Neuronal stem cell (in vitro differentiated cells): ENCODE measurements around the gene AIG1.

ENCODE experiments used
- DNase-seq: peaks from one replicate; pipeline ENCODE4 v3.0.0-alpha.2; 2013; ENCODE audit warnings: low spot score
- H2AFZ ChIP-seq: one replicate; pipeline ENCODE4 v1.6.1; 2013; ENCODE audit warnings: mild to moderate bottlenecking, low read length, inconsistent platforms
- H2AK5ac ChIP-seq: 2 replicates; pipeline ENCODE4 v1.6.1; 2013; ENCODE audit warnings: low read depth, mild to moderate bottlenecking, inconsistent platforms, low read length, moderate library complexity, mixed read lengths
- H2BK120ac ChIP-seq: 2 replicates; pipeline ENCODE4 v1.6.1; 2013; ENCODE audit warnings: low read depth, mild to moderate bottlenecking, inconsistent platforms, low read length, moderate library complexity, mixed read lengths
- H2BK12ac ChIP-seq: one replicate; pipeline ENCODE4 v1.6.1; 2013; ENCODE audit warnings: low read length, inconsistent platforms
- H2BK15ac ChIP-seq: 2 replicates; pipeline ENCODE4 v1.6.1; 2013; ENCODE audit warnings: mild to moderate bottlenecking, low read length, inconsistent platforms, mixed read lengths
- H2BK5ac ChIP-seq: one replicate; pipeline ENCODE4 v1.6.1; 2013; ENCODE audit warnings: inconsistent platforms, mild to moderate bottlenecking, low read length, moderate library complexity
- H3K14ac ChIP-seq: one replicate; pipeline ENCODE4 v1.6.1; 2013; ENCODE audit warnings: low read length, inconsistent platforms
- H3K18ac ChIP-seq: 2 replicates; pipeline ENCODE4 v1.6.1; 2013; ENCODE audit warnings: low read length, inconsistent platforms
- H3K23ac ChIP-seq: 2 replicates; pipeline ENCODE4 v1.6.1; 2013; ENCODE audit warnings: low read depth, mild to moderate bottlenecking, mixed read lengths, low read length, inconsistent platforms; ENCODE audit not compliant: poor library complexity
- H3K27ac ChIP-seq: replicated peaks from 3 replicates; pipeline ENCODE4 v1.5.1; 2013; ENCODE audit warnings: low read length, inconsistent platforms
- H3K27me3 ChIP-seq, 3 experiments: 2 replicates each; pipeline ENCODE4 v1.6.1; 2013; ENCODE audit warnings: low read length in 3 of 3, mild to moderate bottlenecking in 2 of 3, inconsistent platforms in 1 of 3, low read depth in 1 of 3, mixed read lengths in 1 of 3, moderate library complexity in 1 of 3; ENCODE audit not compliant: control insufficient read depth in 3 of 3, insufficient read depth in 3 of 3
- H3K36me3 ChIP-seq, 2 donors: replicated peaks in 1 of 2; 2 replicates each; pipeline ENCODE4 v1.6.1; 2013; ENCODE audit warnings: low read length in 2 of 2; ENCODE audit not compliant: control insufficient read depth in 2 of 2, insufficient read depth in 2 of 2
- H3K4ac ChIP-seq: 2 replicates; pipeline ENCODE4 v1.6.1; 2013; ENCODE audit warnings: inconsistent platforms, mild to moderate bottlenecking, low read length, moderate library complexity
- H3K4me1 ChIP-seq, 2 donors: 1 replicate in 1 of 2; 2 replicates in 1 of 2; pipeline ENCODE4 v1.6.1; 2013; ENCODE audit warnings: low read length in 2 of 2, low read depth in 1 of 2; ENCODE audit not compliant: control insufficient read depth in 2 of 2, insufficient read depth in 1 of 2
- H3K4me2 ChIP-seq: one replicate; pipeline ENCODE4 v1.6.1; 2013; ENCODE audit warnings: mild to moderate bottlenecking, low read length, inconsistent platforms; ENCODE audit not compliant: insufficient read depth, poor library complexity, severe bottlenecking
- H3K4me3 ChIP-seq, 2 donors: 2 replicates each; pipeline ENCODE4 v1.5.1; 2013; ENCODE audit warnings: low read length in 2 of 2, mild to moderate bottlenecking in 2 of 2, inconsistent platforms in 1 of 2, moderate library complexity in 1 of 2
- H3K79me1 ChIP-seq: one replicate; pipeline ENCODE4 v1.6.1; 2013; ENCODE audit warnings: low read depth, mild to moderate bottlenecking, inconsistent platforms, low read length, moderate library complexity
- H3K9ac ChIP-seq: one replicate; pipeline ENCODE4 v1.6.1; 2013; ENCODE audit warnings: mild to moderate bottlenecking, low read depth, low read length, inconsistent platforms; ENCODE audit not compliant: poor library complexity
- H3K9me3 ChIP-seq, 2 donors: replicated peaks in 1 of 2; 2 replicates each; pipeline versions ENCODE3 to v1.6.1; 2013; ENCODE audit warnings: low read length in 2 of 2, mild to moderate bottlenecking in 2 of 2, inconsistent platforms in 1 of 2, low read depth in 1 of 2, mixed read lengths in 1 of 2, moderate library complexity in 1 of 2; ENCODE audit not compliant: control insufficient read depth in 2 of 2, insufficient read depth in 1 of 2
- H4K8ac ChIP-seq: one replicate; pipeline ENCODE4 v1.6.1; 2013; ENCODE audit warnings: low read depth, mild to moderate bottlenecking, inconsistent platforms, low read length, moderate library complexity
- H4K91ac ChIP-seq: one replicate; pipeline ENCODE4 v1.6.1; 2013; ENCODE audit warnings: low read length, low read depth, mild to moderate bottlenecking, inconsistent platforms; ENCODE audit not compliant: poor library complexity
- WGBS, 2 donors: extraction: QIAGEN DNeasy Blood & Tissue Kit; methylation state at CpG; one replicate each; pipeline ENCODE4 v1.1.7; 2013; ENCODE audit warnings: missing lambda C conversion rate in 2 of 2, mixed read lengths in 1 of 2; ENCODE audit not compliant: insufficient read length in 2 of 2, insufficient replicate concordance in 1 of 2; ENCODE audit errors: extremely low coverage in 2 of 2; 5-methylcytosine and 5-hydroxymethylcytosine counted together

Gene AIG1

GRCh38 chr6:143090314-143091044 lies 29.8 kb downstream of the AIG1 start:
- Histone ChIP-seq H4K8ac (no peak overlapping the region), H3K9ac (no peak overlapping the region), H3K27ac (no peak overlapping the region), H2AK5ac (no peak overlapping the region), H3K23ac (no peak overlapping the region), H2BK15ac (no peak overlapping the region), H2AFZ (no peak overlapping the region), H3K4ac (no peak overlapping the region), H3K14ac (no peak overlapping the region), H2BK5ac (no peak overlapping the region), H3K4me2 (no peak overlapping the region), H3K18ac (no peak overlapping the region), H2BK12ac (no peak overlapping the region), H3K36me3 (no peaks in the 10 kb centered on the region), H4K91ac (no peak overlapping the region), H3K9me3 (no peaks in the 10 kb centered on the region), H3K4me3 (no peak overlapping the region), H3K4me1 (peaks cover 0 to 2% of the 10 kb centered on the region in 2 donors), H3K27me3 (no peaks in the 10 kb centered on the region), H3K79me1 (no peaks in the 10 kb centered on the region), H2BK120ac (no peak overlapping the region)
- no peak for DNase-seq
- no CpG with 5 or more reads among the region's 3 CpGs for WGBS, 2 donors

GRCh38 chr6:143092768-143093167 lies 32.1 kb downstream of the AIG1 start:
- no peak overlapping the region for H3K4me2 ChIP-seq
- no peak overlapping the region for H2AK5ac ChIP-seq
- H3K79me1 ChIP-seq, result no peaks in the 10 kb centered on the region
- H3K9me3 ChIP-seq, result no peaks in the 10 kb centered on the region
- H3K27ac ChIP-seq, result no peak overlapping the region
- H3K18ac ChIP-seq, result no peak overlapping the region
- WGBS, 2 donors, result no CpG with 5 or more reads among the region's 2 CpGs
- DNase-seq, result no peak
- no peak overlapping the region for H4K8ac ChIP-seq
- no peak overlapping the region for H3K4me3 ChIP-seq
- no peak overlapping the region for H2BK15ac ChIP-seq
- no peak overlapping the region for H3K23ac ChIP-seq
- H2BK120ac ChIP-seq, result no peak overlapping the region
- no peak overlapping the region for H2BK5ac ChIP-seq
- H3K4me1 ChIP-seq, result peaks cover 0 to 2% of the 10 kb centered on the region in 2 donors
- no peak overlapping the region for H3K4ac ChIP-seq
- no peaks in the 10 kb centered on the region for H3K27me3 ChIP-seq
- H3K14ac ChIP-seq, result no peak overlapping the region
- no peak overlapping the region for H4K91ac ChIP-seq
- H2BK12ac ChIP-seq, result no peak overlapping the region
- no peaks in the 10 kb centered on the region for H3K36me3 ChIP-seq
- H3K9ac ChIP-seq, result no peak overlapping the region
- H2AFZ ChIP-seq, result no peak overlapping the region

GRCh38 chr6:143093290-143093689 lies 32.6 kb downstream of the AIG1 start:
- Histone ChIP-seq H3K4me3 (no peak overlapping the region), H3K27me3 (no peaks in the 10 kb centered on the region), H3K4ac (no peak overlapping the region), H3K18ac (no peak overlapping the region), H3K23ac (no peak overlapping the region), H3K36me3 (no peaks in the 10 kb centered on the region), H3K9ac (no peak overlapping the region), H3K4me2 (no peak overlapping the region), H4K91ac (no peak overlapping the region), H2AFZ (no peak overlapping the region), H3K4me1 (peaks cover 0 to 2% of the 10 kb centered on the region in 2 donors), H2BK120ac (no peak overlapping the region), H3K79me1 (no peaks in the 10 kb centered on the region), H2AK5ac (no peak overlapping the region), H2BK5ac (no peak overlapping the region), H2BK12ac (no peak overlapping the region), H4K8ac (no peak overlapping the region), H3K14ac (no peak overlapping the region), H3K27ac (no peak overlapping the region), H3K9me3 (no peaks in the 10 kb centered on the region), H2BK15ac (no peak overlapping the region)
- DNase-seq, result no peak
- no CpG with 5 or more reads among the region's 2 CpGs for WGBS, 2 donors

- H4K8ac ChIP-seq, result no peak overlapping the region
- H3K9me3 ChIP-seq, result no peaks in the 10 kb centered on the region
- no peak overlapping the region for H2BK15ac ChIP-seq
- H3K4me3 ChIP-seq, result no peak overlapping the region
- no peak overlapping the region for H2BK120ac ChIP-seq
- no peak overlapping the region for H3K4ac ChIP-seq
- H3K14ac ChIP-seq, result no peak overlapping the region
- no peak overlapping the region for H3K27ac ChIP-seq
- H3K4me1 ChIP-seq, result peaks cover 0 to 3% of the 10 kb centered on the region in 2 donors
- no peak overlapping the region for H2BK12ac ChIP-seq
- no peaks in the 10 kb centered on the region for H3K27me3 ChIP-seq
- no CpG with 5 or more reads among the region's 2 CpGs for WGBS, 2 donors
- no peak overlapping the region for H2AK5ac ChIP-seq
- no peak overlapping the region for H3K18ac ChIP-seq
- no peak overlapping the region for H2BK5ac ChIP-seq
- H2AFZ ChIP-seq, result no peak overlapping the region
- DNase-seq, result no peak
- H3K23ac ChIP-seq, result no peak overlapping the region
- H3K79me1 ChIP-seq, result no peaks in the 10 kb centered on the region
- H3K9ac ChIP-seq, result no peak overlapping the region
- H3K4me2 ChIP-seq, result no peak overlapping the region
- H4K91ac ChIP-seq, result no peak overlapping the region
- no peaks in the 10 kb centered on the region for H3K36me3 ChIP-seq
Measured at GRCh38 chr6:143096403-143096802, 35.7 kb downstream of the AIG1 start.
